NT2/D1 (cell line): ENCODE measurements around the gene LFNG.

ENCODE experiments used
- SUZ12 ChIP-seq: IDR thresholded peaks from 2 replicates; pipeline ENCODE4 v1.6.1; 2011; ENCODE audit not compliant: insufficient read length, insufficient read depth; ENCODE audit errors: extremely low read depth
- YY1 ChIP-seq: IDR thresholded peaks from 2 replicates; pipeline ENCODE4 v1.6.1; 2011; ENCODE audit not compliant: insufficient read length, insufficient read depth
- ZNF274 ChIP-seq: IDR thresholded peaks from 2 replicates; pipeline ENCODE4 v1.6.1; 2011; ENCODE audit warnings: mild to moderate bottlenecking, low read depth, low read length

- TF ChIP-seq YY1, result no peak
- TF ChIP-seq ZNF274, result no peak
- TF ChIP-seq SUZ12, result no peak
These were observed 9.8 kb downstream of the LFNG start for GRCh38 chr7:2529161-2530070.
